GM12891 (cell line): ENCODE results near the gene CCR5AS.

ENCODE experiments used
- PAX5 ChIP-seq: IDR thresholded peaks from 2 replicates; pipeline ENCODE4 v1.6.1; 2011; ENCODE audit warnings: low read length, moderate library complexity, mild to moderate bottlenecking; ENCODE audit not compliant: insufficient read depth, severe bottlenecking
- POLR2A ChIP-seq: IDR thresholded peaks from 2 replicates; pipeline ENCODE4 v1.6.1; 2011; ENCODE audit warnings: low read depth, low read length, control low read depth
- POLR2AphosphoS5 ChIP-seq: IDR thresholded peaks from 2 replicates; pipeline ENCODE4 v1.6.1; 2011; ENCODE audit warnings: low read depth, low read length, control low read depth
- TAF1 ChIP-seq: IDR thresholded peaks from 2 replicates; pipeline ENCODE4 v1.6.1; 2011; ENCODE audit warnings: low read depth, low read length, control low read depth

DNA sequence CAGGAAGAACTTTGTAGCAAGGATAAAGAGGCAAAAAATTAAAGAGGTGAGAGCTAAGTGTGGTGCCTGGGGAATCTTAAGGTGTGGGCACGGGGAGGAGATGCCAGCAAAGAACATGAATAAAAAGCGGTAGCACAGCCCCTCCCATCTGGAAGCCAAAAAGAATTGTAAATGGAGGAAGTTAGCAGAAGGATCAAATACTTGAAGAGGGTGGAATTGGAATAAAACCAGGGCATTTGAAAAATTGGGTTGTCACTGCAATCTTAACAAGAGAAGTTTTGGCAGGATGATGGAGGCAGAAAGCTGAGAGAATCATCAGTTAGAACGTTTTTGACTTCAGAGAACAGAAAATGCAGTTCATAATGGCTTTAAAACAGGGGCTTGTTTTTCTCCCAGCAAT is 50.6 kb downstream of the CCR5AS start:
- TF ChIP-seq POLR2A (no peak), POLR2AphosphoS5 (no peak), PAX5 (no peak), TAF1 (no peak)
